Measurements from ENCODE around the gene SLC6A18. TPM values are rescaled to one million over a fixed set of nuclear protein-coding genes. Genes with fewer than 3 reads are reported as not detected.

The SLC6A18 gene
- total and polyA plus RNA-seq, 12 donors: not detected

DNA sequence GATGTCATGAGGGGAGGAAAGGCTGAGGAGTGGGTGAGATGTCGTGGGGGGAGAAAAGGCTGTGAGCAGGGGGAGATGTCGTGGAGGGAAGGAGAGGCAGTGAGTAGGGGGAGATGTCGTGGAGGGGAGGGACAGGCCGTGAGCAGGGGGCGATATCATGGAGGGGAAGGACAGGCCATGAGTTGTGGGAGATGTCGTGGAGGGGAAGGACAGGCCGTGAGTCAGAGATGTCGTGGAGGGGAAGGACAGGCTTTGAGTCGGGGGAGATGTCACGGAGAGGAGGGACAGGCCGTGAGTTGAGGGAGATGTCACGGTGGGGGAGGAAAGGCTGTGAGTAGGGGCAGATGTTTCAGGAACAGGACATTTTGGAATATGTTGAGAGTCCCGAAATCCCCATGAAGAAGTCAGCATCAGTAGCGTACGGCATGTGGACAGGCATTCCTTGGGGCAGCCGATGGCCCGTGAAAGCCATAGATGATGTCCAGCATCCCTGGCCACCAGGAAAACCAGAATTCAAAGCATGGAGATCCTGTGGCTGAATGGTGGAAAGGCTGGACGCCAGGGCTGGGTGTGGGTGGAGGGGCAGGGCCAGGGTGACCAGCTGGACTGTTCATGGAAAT lies 32.1 kb upstream of the SLC6A18 start:
- Histone ChIP-seq H3K4me3 (no peak overlapping the region), H3K36me3 (no peaks in the 10 kb centered on the region), H3K4me1 (no peaks in the 10 kb centered on the region), H3K27me3 (peaks cover 0 to 49% (median 36%) of the 10 kb centered on the region in 7 donors), H3K27ac (no peak overlapping the region), H3K9me3 (no peaks in the 10 kb centered on the region)
- ATAC-seq (no peak), DNase-seq (no peak)
- 62 to 66% methylated on average over 18 of the region's 18 CpGs for WGBS, 2 donors
- TF ChIP-seq, protein P1, sequence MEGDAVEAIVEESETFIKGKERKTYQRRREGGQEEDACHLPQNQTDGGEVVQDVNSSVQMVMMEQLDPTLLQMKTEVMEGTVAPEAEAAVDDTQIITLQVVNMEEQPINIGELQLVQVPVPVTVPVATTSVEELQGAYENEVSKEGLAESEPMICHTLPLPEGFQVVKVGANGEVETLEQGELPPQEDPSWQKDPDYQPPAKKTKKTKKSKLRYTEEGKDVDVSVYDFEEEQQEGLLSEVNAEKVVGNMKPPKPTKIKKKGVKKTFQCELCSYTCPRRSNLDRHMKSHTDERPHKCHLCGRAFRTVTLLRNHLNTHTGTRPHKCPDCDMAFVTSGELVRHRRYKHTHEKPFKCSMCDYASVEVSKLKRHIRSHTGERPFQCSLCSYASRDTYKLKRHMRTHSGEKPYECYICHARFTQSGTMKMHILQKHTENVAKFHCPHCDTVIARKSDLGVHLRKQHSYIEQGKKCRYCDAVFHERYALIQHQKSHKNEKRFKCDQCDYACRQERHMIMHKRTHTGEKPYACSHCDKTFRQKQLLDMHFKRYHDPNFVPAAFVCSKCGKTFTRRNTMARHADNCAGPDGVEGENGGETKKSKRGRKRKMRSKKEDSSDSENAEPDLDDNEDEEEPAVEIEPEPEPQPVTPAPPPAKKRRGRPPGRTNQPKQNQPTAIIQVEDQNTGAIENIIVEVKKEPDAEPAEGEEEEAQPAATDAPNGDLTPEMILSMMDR (IDR thresholded peaks at IDR 0.05): no peak
- intact Hi-C loops (cut with DNase I): no loop called here

DNA sequence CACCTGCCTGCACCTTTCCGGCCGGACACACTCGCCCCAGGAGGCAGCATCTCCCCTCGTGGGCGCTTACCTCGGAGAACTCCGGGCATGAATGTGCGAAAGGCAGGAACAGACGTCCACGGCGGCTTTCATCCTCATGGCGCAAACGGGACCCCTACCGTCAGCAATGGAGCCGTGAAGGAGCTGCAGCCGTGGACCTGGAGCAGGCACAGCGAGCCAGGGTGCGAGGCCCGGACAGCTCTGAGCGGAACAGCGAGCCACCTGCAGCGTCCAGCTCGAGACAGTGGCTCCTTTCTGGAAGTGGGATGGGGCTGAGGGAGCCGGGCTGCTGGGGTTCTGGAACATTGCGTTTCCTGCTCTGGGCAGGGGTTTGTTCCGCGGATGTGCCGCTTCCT lies 31.6 kb upstream of the SLC6A18 start:
- Histone ChIP-seq H3K27ac (no peak overlapping the region), H3K27me3 (peaks cover 0 to 50% (median 41%) of the 10 kb centered on the region in 7 donors), H3K36me3 (no peaks in the 10 kb centered on the region), H3K4me1 (no peaks in the 10 kb centered on the region), H3K4me3 (no peak overlapping the region), H3K9me3 (no peaks in the 10 kb centered on the region)
- DNase-seq (peak in 1 of 2 donors; percentile 8), ATAC-seq (no peak)
- TF ChIP-seq, protein P1 (IDR thresholded peaks at IDR 0.05): no peak
- WGBS, 2 donors: 82% methylated on average over 28 of the region's 28 CpGs
- intact Hi-C loops (cut with DNase I): no loop called here

DNA sequence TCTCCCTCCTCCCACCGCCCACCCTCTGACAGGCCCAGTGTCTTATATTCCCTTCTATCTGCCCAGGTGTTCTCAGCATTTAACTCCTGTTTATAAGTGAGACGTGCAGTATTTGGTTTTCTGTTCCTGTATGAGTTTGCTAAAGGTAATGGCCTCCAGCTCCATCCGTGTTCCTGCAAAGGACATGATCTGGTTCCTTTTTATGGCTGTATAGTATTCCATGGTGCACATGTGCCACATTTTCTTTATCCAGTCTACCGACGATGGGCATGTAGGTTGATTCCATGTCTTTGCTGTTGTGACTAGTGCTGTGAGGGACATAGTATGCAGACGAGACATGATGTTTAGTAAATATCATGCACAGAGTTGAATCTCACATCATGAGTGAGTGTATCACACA lies 30.8 kb upstream of the SLC6A18 start:
- Histone ChIP-seq H3K9me3 (no peaks in the 10 kb centered on the region), H3K4me3 (no peak overlapping the region), H3K36me3 (no peaks in the 10 kb centered on the region), H3K27me3 (peaks cover 0 to 52% (median 49%) of the 10 kb centered on the region in 7 donors), H3K4me1 (no peaks in the 10 kb centered on the region), H3K27ac (no peak overlapping the region)
- TF ChIP-seq, protein P1 (IDR thresholded peaks at IDR 0.05): no peak
- no peak for DNase-seq
- WGBS, 2 donors: 85 to 95% methylated on average over 6 of the region's 6 CpGs
- no peak for ATAC-seq
- intact Hi-C loops (cut with DNase I): no loop called here

DNA sequence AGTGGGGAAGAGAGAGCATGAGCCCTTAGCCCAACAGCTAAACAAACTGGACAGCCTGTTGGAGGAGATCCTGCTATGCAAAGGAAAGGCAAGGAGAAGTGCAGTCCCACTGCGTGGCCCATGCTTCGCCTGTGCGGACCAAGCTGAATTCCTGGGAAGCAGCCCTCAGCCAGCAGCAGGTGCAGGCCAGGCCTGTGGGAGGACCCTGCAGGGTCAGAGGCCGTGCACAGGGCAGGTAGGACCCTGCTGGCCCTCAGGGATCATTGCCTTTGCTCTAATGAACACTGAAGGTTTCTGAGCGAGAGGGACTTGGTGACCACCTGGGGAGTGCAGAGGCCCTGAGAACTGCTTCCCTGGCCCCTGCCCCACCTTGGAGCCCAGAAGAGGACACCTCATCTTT lies 29.7 kb upstream of the SLC6A18 start:
- H3K27me3 ChIP-seq: peaks cover 0 to 53% (median 51%) of the 10 kb centered on the region in 7 donors
- DNase-seq (peak in 1 of 2 donors; percentile 4), ATAC-seq (no peak)
- no peak overlapping the region for H3K27ac ChIP-seq
- H3K9me3 ChIP-seq: no peaks in the 10 kb centered on the region
- 91 to 92% methylated on average over 5 of the region's 5 CpGs for WGBS, 2 donors
- intact Hi-C loops (cut with DNase I): no loop called here
- H3K4me3 ChIP-seq: no peak overlapping the region
- H3K4me1 ChIP-seq: no peaks in the 10 kb centered on the region
- TF ChIP-seq, protein P1 (IDR thresholded peaks at IDR 0.05): no peak
- no peaks in the 10 kb centered on the region for H3K36me3 ChIP-seq

Data from heart right ventricle (tissue), 16 donors.